ENCODE results near the gene CTCFL.

The CTCFL gene

GRCh38 chr20:57458400-57459160 is 66.4 kb downstream of the CTCFL start:
- ChIA-PET POLR2A (ENCODE audit: low non-redundant PET) (no interaction called here), CTCF (interaction anchor here (0.6 kb wide), 1 partner anchor 282 kb away, joined by 3 read pairs; no protein-coding TSS in a partner anchor)
- DNase-seq (ENCODE audit: low spot score): no peak
- H3K27ac ChIP-seq: no peak overlapping the region
- TF ChIP-seq CTCF (conservative IDR thresholded peaks at IDR 0.05; ENCODE audit: low read depth): no peak

GRCh38 chr20:57457243-57458095 is 67.5 kb downstream of the CTCFL start:
- DNase-seq (ENCODE audit: low spot score): no peak
- ChIA-PET CTCF (no interaction called here), POLR2A (ENCODE audit: low non-redundant PET) (no interaction called here)
- no peak overlapping the region for H3K27ac ChIP-seq
- no peak for TF ChIP-seq CTCF (conservative IDR thresholded peaks at IDR 0.05; ENCODE audit: low read depth)

- TF ChIP-seq CTCF (conservative IDR thresholded peaks at IDR 0.05; ENCODE audit: low read depth): no peak
- POLR2A ChIA-PET (ENCODE audit: low non-redundant PET): no interaction called here
- DNase-seq (ENCODE audit: low spot score): no peak
- CTCF ChIA-PET: interaction anchor here (0.8 kb wide), 1 partner anchor 144 kb away, joined by 3 read pairs; no protein-coding TSS in a partner anchor
- H3K27ac ChIP-seq: no peak overlapping the region
Measured at GRCh38 chr20:57456116-57456515, 68.8 kb downstream of the CTCFL start.

- no peak for DNase-seq (ENCODE audit: low spot score)
- ChIA-PET POLR2A (ENCODE audit: low non-redundant PET) (no interaction called here), CTCF (interaction anchor here (0.6 to 0.9 kb wide), 4 partner anchors 14 to 446 kb away, joined by 3 to 5 read pairs (median 4); no protein-coding TSS in a partner anchor)
- no peak for TF ChIP-seq CTCF (conservative IDR thresholded peaks at IDR 0.05; ENCODE audit: low read depth)
- no peak overlapping the region for H3K27ac ChIP-seq
Measured at GRCh38 chr20:57455386-57455785, 69.6 kb downstream of the CTCFL start.

- DNase-seq (ENCODE audit: low spot score): no peak
- H3K27ac ChIP-seq: no peak overlapping the region
- ChIA-PET CTCF (no interaction called here), POLR2A (ENCODE audit: low non-redundant PET) (no interaction called here)
- TF ChIP-seq CTCF (conservative IDR thresholded peaks at IDR 0.05; ENCODE audit: low read depth): no peak
Measured at GRCh38 chr20:57451795-57452661, 72.9 kb downstream of the CTCFL start.

GRCh38 chr20:57451431-57451794 is 73.5 kb downstream of the CTCFL start:
- TF ChIP-seq CTCF (conservative IDR thresholded peaks at IDR 0.05; ENCODE audit: low read depth): no peak
- no peak overlapping the region for H3K27ac ChIP-seq
- no peak for DNase-seq (ENCODE audit: low spot score)
- ChIA-PET POLR2A (ENCODE audit: low non-redundant PET) (no interaction called here), CTCF (no interaction called here)
